Right lobe of liver (tissue), 6 donors: ENCODE results near the gene ALDH1A1. TPM values are rescaled to one million over a fixed set of nuclear protein-coding genes. Genes with fewer than 3 reads are reported as not detected.

Source experiments
- ATAC-seq, 4 donors: fragments of 200-7000 bp; cut with Tn5 transposase; one replicate each; pipeline ENCODE4 v1.9.1; 2020; ENCODE audit warnings: mild to moderate bottlenecking in 4 of 4, moderate library complexity in 4 of 4
- DNase-seq, 3 donors: peaks; one replicate each; pipeline ENCODE4 v3.0.0-alpha.2; 2020
- H3K27ac ChIP-seq, 3 donors: fragments of 200-600 bp; one replicate each; pipeline ENCODE4 v1.8.0; 2022
- H3K27me3 ChIP-seq, 2 donors: fragments of 200-600 bp; one replicate each; pipeline ENCODE4 v1.8.0; 2022
- H3K36me3 ChIP-seq, 4 donors: fragments of 200-600 bp; sonication (generic) in 1 of 4; one replicate each; pipeline versions ENCODE4 v1.5.1 to v1.8.0; 2017 to 2022; ENCODE audit warnings: control low read depth in 1 of 4
- H3K4me1 ChIP-seq, 4 donors: fragments of 200-600 bp; sonication (generic) in 1 of 4; one replicate each; pipeline versions ENCODE4 v1.5.1 to v1.8.0; 2017 to 2022; ENCODE audit warnings: control low read depth in 1 of 4
- H3K4me3 ChIP-seq, 3 donors: fragments of 200-600 bp; one replicate each; pipeline ENCODE4 v1.8.0; 2022
- H3K9me3 ChIP-seq, 4 donors: fragments of 200-600 bp; sonication (generic) in 1 of 4; one replicate each; pipeline versions ENCODE4 v1.5.1 to v1.8.0; 2017 to 2022; ENCODE audit warnings: control low read depth in 1 of 4
- POLR2A ChIP-seq: fragments of 450-650 bp; IDR thresholded peaks from one replicate; pipeline ENCODE4 v1.6.1; 2017; ENCODE audit warnings: antibody characterized with exemption, mild to moderate bottlenecking
- WGBS: methylation state at CpG from one replicate; pipeline ENCODE4 v1.1.6; 2018; ENCODE audit warnings: low coverage, low lambda C conversion rate; ENCODE audit not compliant: insufficient coverage; ENCODE audit errors: missing lambda C conversion rate; 5-methylcytosine and 5-hydroxymethylcytosine counted together
- intact Hi-C, 2 donors: fragments of 100-400 bp; cut with DNase I; formaldehyde crosslinking; loops; one replicate each; pipeline versions ENCODE4 v1.11.2 to v1.14.1; 2022
- total RNA-seq, 6 experiments: library from RNA; depleted of rRNA in 2 of 6; stranded (reverse); fragments of >200 nt in 2 of 6; fragmentation: NEBNext Ultra II Directional in 3 of 6; extraction: Animal tissue kit (Norgen Biotek cat#: 25700) in 3 of 6; gene quantifications; one replicate each; pipeline versions ENCODE4 v1.1.0 to v1.2.4, GENCODE V29; 2016 to 2023
- TF ChIP-seq, protein P1 (sequence below), 4 donors: fragments of 200-600 bp in 3 of 4; fragments of 450-650 bp in 1 of 4; IDR thresholded peaks; one replicate each; pipeline versions ENCODE4 v1.5.1 to v1.8.0; 2016 to 2022; ENCODE audit warnings: antibody characterized with exemption in 4 of 4, mild to moderate bottlenecking in 2 of 4
- donor health status: DM: no; HTN: yes; CAD: no.
- donor health status: DM: no; HTN: no; CAD: no.
- donor health status: DM: no; HTN: no; CAD: no.
- donor health status: DM: no; HTN: yes; CAD: no.
- donor health status: DM: no; HTN: yes; CAD: no.

ALDH1A1 gene
- total RNA-seq, 6 experiments from 2014 or later = 309 to 1,702 (median 521) TPM

GRCh38 chr9:72949918-72950325, 2.9 kb downstream of the ALDH1A1 start:
- 17% methylated on average over 7 of the region's 7 CpGs for WGBS
- H3K36me3 ChIP-seq = no peaks in the 10 kb centered on the region
- no peaks in the 10 kb centered on the region for H3K27me3 ChIP-seq
- DNase-seq = no peak
- H3K4me1 ChIP-seq = peaks cover 0 to 40% (median 13%) of the 10 kb centered on the region in 4 donors
- H3K27ac ChIP-seq = peak overlapping the region; percentile 73 to 87 (median 78)
- intact Hi-C loops = no loop called here
- peak overlapping the region; percentile 34 to 65 (median 54) for H3K4me3 ChIP-seq
- no peak for TF ChIP-seq POLR2A
- TF ChIP-seq, protein P1, sequence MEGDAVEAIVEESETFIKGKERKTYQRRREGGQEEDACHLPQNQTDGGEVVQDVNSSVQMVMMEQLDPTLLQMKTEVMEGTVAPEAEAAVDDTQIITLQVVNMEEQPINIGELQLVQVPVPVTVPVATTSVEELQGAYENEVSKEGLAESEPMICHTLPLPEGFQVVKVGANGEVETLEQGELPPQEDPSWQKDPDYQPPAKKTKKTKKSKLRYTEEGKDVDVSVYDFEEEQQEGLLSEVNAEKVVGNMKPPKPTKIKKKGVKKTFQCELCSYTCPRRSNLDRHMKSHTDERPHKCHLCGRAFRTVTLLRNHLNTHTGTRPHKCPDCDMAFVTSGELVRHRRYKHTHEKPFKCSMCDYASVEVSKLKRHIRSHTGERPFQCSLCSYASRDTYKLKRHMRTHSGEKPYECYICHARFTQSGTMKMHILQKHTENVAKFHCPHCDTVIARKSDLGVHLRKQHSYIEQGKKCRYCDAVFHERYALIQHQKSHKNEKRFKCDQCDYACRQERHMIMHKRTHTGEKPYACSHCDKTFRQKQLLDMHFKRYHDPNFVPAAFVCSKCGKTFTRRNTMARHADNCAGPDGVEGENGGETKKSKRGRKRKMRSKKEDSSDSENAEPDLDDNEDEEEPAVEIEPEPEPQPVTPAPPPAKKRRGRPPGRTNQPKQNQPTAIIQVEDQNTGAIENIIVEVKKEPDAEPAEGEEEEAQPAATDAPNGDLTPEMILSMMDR (IDR thresholded peaks at IDR 0.05) = no peak
- H3K9me3 ChIP-seq = no peaks in the 10 kb centered on the region
- peak in 2 of 4 donors; percentile 4 for ATAC-seq

DNA sequence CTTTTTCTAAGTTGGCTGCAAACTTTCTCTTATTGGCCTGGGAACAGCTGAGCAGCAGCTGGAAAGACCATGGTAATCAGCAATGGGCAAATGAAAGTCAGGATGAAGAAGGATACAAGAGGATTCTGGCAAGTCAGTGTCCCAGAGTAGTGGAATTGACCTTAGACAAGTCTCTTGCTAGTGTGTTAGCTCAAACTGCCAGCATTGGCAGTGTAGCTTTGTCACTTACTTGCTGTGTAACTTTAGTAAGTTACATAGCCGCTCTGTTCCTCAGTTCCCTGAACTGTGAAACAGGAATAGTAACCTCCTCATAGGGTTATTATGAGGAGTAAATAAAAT, 3.6 kb downstream of the ALDH1A1 start:
- TF ChIP-seq, protein P1 (IDR thresholded peaks at IDR 0.05) = no peak
- TF ChIP-seq POLR2A = no peak
- 25% methylated on average over 1 of the region's 1 CpG for WGBS
- peaks cover 0 to 40% (median 14%) of the 10 kb centered on the region in 4 donors for H3K4me1 ChIP-seq

GRCh38 chr9:72948575-72949243, 4.1 kb downstream of the ALDH1A1 start:
- Histone ChIP-seq H3K27me3 (no peaks in the 10 kb centered on the region), H3K9me3 (no peaks in the 10 kb centered on the region), H3K4me3 (peak overlapping the region; percentile 7 to 65 (median 54)), H3K27ac (peak overlapping the region; percentile 73 to 87 (median 78)), H3K4me1 (peaks cover 0 to 40% (median 14%) of the 10 kb centered on the region in 4 donors), H3K36me3 (no peaks in the 10 kb centered on the region)
- no peak for DNase-seq
- ATAC-seq = peak in 3 of 4 donors; percentile 1 to 4 (median 1)
- intact Hi-C loops = no loop called here
- TF ChIP-seq POLR2A = no peak
- TF ChIP-seq, protein P1 (IDR thresholded peaks at IDR 0.05) = no peak
- WGBS = 7% methylated on average over 6 of the region's 6 CpGs

More for the DNA sequence above, 3.6 kb downstream of the ALDH1A1 start:
- no peaks in the 10 kb centered on the region for H3K9me3 ChIP-seq
- intact Hi-C loops = no loop called here
- peak overlapping the region; percentile 7 to 65 (median 54) for H3K4me3 ChIP-seq
- no peaks in the 10 kb centered on the region for H3K27me3 ChIP-seq
- ATAC-seq (peak; percentile 5 to 21 (median 11)), DNase-seq (no peak)
- peak overlapping the region; percentile 73 to 87 (median 78) for H3K27ac ChIP-seq
- no peaks in the 10 kb centered on the region for H3K36me3 ChIP-seq

- Histone ChIP-seq H3K4me3 (peak overlapping the region; percentile 7 to 65 (median 54)), H3K4me1 (peaks cover 0 to 45% (median 17%) of the 10 kb centered on the region in 4 donors), H3K27ac (peak overlapping the region; percentile 73 to 87 (median 78)), H3K36me3 (no peaks in the 10 kb centered on the region), H3K9me3 (no peaks in the 10 kb centered on the region), H3K27me3 (no peaks in the 10 kb centered on the region)
- TF ChIP-seq, protein P1 (IDR thresholded peaks at IDR 0.05) = no peak
- peak; percentile 15 for TF ChIP-seq POLR2A
- intact Hi-C loops = no loop called here
- 14% methylated on average over 3 of the region's 3 CpGs for WGBS
- peak in 1 of 3 donors; percentile 50 for DNase-seq
- ATAC-seq = peak; percentile 13 to 55 (median 30)
These were observed 4.8 kb downstream of the ALDH1A1 start for GRCh38 chr9:72947984-72948465.
